Liver (tissue), 9 donors: ENCODE results near the gene COL26A1. TPM values are rescaled to one million over a fixed set of nuclear protein-coding genes. Genes with fewer than 3 reads are reported as not detected.

ENCODE experiments used
- DNase-seq: peaks from one replicate; pipeline ENCODE4 v3.0.0-alpha.2; 2017; ENCODE audit warnings: low spot score
- H3K27ac ChIP-seq, 2 donors: one replicate each; pipeline ENCODE4 v1.7.0; 2013; ENCODE audit warnings: inconsistent platforms in 2 of 2, low read length in 2 of 2, control low read depth in 1 of 2, low read depth in 1 of 2, mild to moderate bottlenecking in 1 of 2
- H3K27me3 ChIP-seq, 4 donors: one replicate each; pipeline versions ENCODE4 v1.6.1 to v1.7.0; 2013; ENCODE audit warnings: low read length in 3 of 4, inconsistent platforms in 1 of 4, mild to moderate bottlenecking in 1 of 4, moderate library complexity in 1 of 4; ENCODE audit not compliant: control insufficient read depth in 4 of 4, insufficient read depth in 4 of 4
- H3K36me3 ChIP-seq, 4 donors: one replicate each; pipeline versions ENCODE4 v1.6.1 to v1.7.0; 2013; ENCODE audit warnings: low read length in 3 of 4, mild to moderate bottlenecking in 3 of 4, low read depth in 1 of 4, moderate library complexity in 1 of 4; ENCODE audit not compliant: control insufficient read depth in 4 of 4, insufficient read depth in 3 of 4
- H3K4me1 ChIP-seq, 4 donors: one replicate each; pipeline versions ENCODE4 v1.6.1 to v1.7.0; 2013; ENCODE audit warnings: low read length in 3 of 4, mild to moderate bottlenecking in 3 of 4, moderate library complexity in 1 of 4; ENCODE audit not compliant: control insufficient read depth in 4 of 4, insufficient read depth in 4 of 4
- H3K4me3 ChIP-seq, 3 donors: one replicate each; pipeline versions ENCODE4 v1.6.1 to v1.7.0; 2013; ENCODE audit warnings: low read length in 3 of 3, control low read depth in 1 of 3, low read depth in 1 of 3, mild to moderate bottlenecking in 1 of 3
- H3K9ac ChIP-seq, 2 donors: one replicate each; pipeline ENCODE4 v1.7.0; 2013; ENCODE audit warnings: low read length in 2 of 2, mild to moderate bottlenecking in 2 of 2, moderate library complexity in 2 of 2, control low read depth in 1 of 2, low read depth in 1 of 2
- H3K9me3 ChIP-seq, 4 donors: one replicate each; pipeline versions ENCODE4 v1.6.1 to v1.7.0; 2013; ENCODE audit warnings: low read length in 3 of 4; ENCODE audit not compliant: control insufficient read depth in 4 of 4
- ATF3 ChIP-seq: IDR thresholded peaks from 2 replicates; pipeline ENCODE4 v1.6.1; 2016; ENCODE audit warnings: antibody characterized with exemption
- CTCF ChIP-seq: fragments of 150-350 bp; IDR thresholded peaks from 2 replicates; pipeline ENCODE4 v1.5.1; 2017; ENCODE audit warnings: improper control_type of control experiment, low read depth, low read length; ENCODE audit not compliant: missing input control
- EGR1 ChIP-seq, 2 donors: IDR thresholded peaks; 2 replicates each; pipeline ENCODE4 v1.6.1; 2016 to 2018; ENCODE audit warnings: antibody characterized with exemption in 2 of 2, low read depth in 2 of 2
- FOXA1 ChIP-seq: IDR thresholded peaks from 2 replicates; pipeline ENCODE4 v1.6.1; 2016; ENCODE audit warnings: antibody characterized with exemption
- FOXA2 ChIP-seq: IDR thresholded peaks from 2 replicates; pipeline ENCODE4 v1.6.1; 2016; ENCODE audit warnings: antibody characterized with exemption
- GABPA ChIP-seq, 2 donors: IDR thresholded peaks in 1 of 2; conservative IDR thresholded peaks in 1 of 2; 2 replicates each; pipeline ENCODE4 v1.6.1; 2016; ENCODE audit warnings: antibody characterized with exemption in 2 of 2, mild to moderate bottlenecking in 1 of 2, moderate library complexity in 1 of 2
- HNF4A ChIP-seq, 2 donors: conservative IDR thresholded peaks; 2 replicates each; pipeline ENCODE4 v1.6.1; 2016; ENCODE audit warnings: antibody characterized with exemption in 2 of 2, mild to moderate bottlenecking in 2 of 2
- HNF4G ChIP-seq: IDR thresholded peaks from 2 replicates; pipeline ENCODE4 v1.6.1; 2016; ENCODE audit warnings: antibody characterized with exemption
- MAX ChIP-seq: IDR thresholded peaks from 2 replicates; pipeline ENCODE4 v1.6.1; 2016; ENCODE audit warnings: antibody characterized with exemption
- NR2F2 ChIP-seq: IDR thresholded peaks from 2 replicates; pipeline ENCODE4 v1.6.1; 2016; ENCODE audit warnings: antibody characterized with exemption
- RAD21 ChIP-seq, 2 donors: IDR thresholded peaks; 2 replicates each; pipeline ENCODE4 v1.6.1; 2016; ENCODE audit warnings: antibody characterized with exemption in 2 of 2, mild to moderate bottlenecking in 2 of 2
- RXRA ChIP-seq, 2 donors: IDR thresholded peaks; 2 replicates each; pipeline ENCODE4 v1.6.1; 2017 to 2018; ENCODE audit warnings: antibody characterized with exemption in 2 of 2, mild to moderate bottlenecking in 1 of 2
- SP1 ChIP-seq: IDR thresholded peaks from 2 replicates; pipeline ENCODE4 v1.6.1; 2018; ENCODE audit warnings: antibody characterized with exemption, mild to moderate bottlenecking
- TAF1 ChIP-seq: conservative IDR thresholded peaks from 2 replicates; pipeline ENCODE4 v1.6.1; 2016; ENCODE audit warnings: antibody characterized with exemption, mild to moderate bottlenecking
- YY1 ChIP-seq: IDR thresholded peaks from 2 replicates; pipeline ENCODE4 v1.6.1; 2016; ENCODE audit warnings: antibody characterized with exemption, mild to moderate bottlenecking
- ZBTB33 ChIP-seq: IDR thresholded peaks from 2 replicates; pipeline ENCODE4 v1.6.1; 2016; ENCODE audit warnings: antibody characterized with exemption
- WGBS: extraction: QIAGEN DNeasy Blood & Tissue Kit; methylation state at CpG from one replicate; pipeline ENCODE4 v1.1.7; 2013; 5-methylcytosine and 5-hydroxymethylcytosine counted together
- polyA plus RNA-seq, 2 donors: library from polyadenylated mRNA; stranded (reverse) in 1 of 2; unstranded in 1 of 2; fragments of 200-250 nt in 1 of 2; fragments of >200 nt in 1 of 2; fragmentation: Nextera tagmentation in 1 of 2; extraction: Ambion mirVana in 1 of 2; gene quantifications; one replicate each; pipeline versions ENCODE4 v1.2.1 to v1.2.3, GENCODE V29; 2013 to 2015
- total RNA-seq, 2 donors: library from RNA; depleted of rRNA; stranded (reverse); fragments of >200 nt; gene quantifications; one replicate each; pipeline ENCODE4 v1.2.3, GENCODE V29; 2014
- donor health status: healthy.
- donor health status: healthy.
- donor health status: healthy.
- donor health status: healthy.
- donor health status: healthy.

COL26A1 gene
- total RNA-seq (1 to 10 TPM in 1 of 2 donors, under 1 TPM in 1; 0.89 to 1.8 TPM), polyA plus RNA-seq (1 to 10 TPM in 1 of 2 donors, under 1 TPM in 1; 0.76 to 1.0 TPM)

GRCh38 chr7:101362334-101363195 is at the start of gene COL26A1:
Gene COL26A1 (plus strand): TSS chr7:101362875. CDS start chr7:101363033, 158 bp downstream.
- peak; percentile 40 for DNase-seq
- H3K36me3 ChIP-seq = no peaks in the 10 kb centered on the region
- TF ChIP-seq RXRA (IDR thresholded peaks at IDR 0.05) = no peak
- TF ChIP-seq HNF4A (conservative IDR thresholded peaks at IDR 0.05) = no peak
- TF ChIP-seq EGR1 (IDR thresholded peaks at IDR 0.05; ENCODE audit: low read depth in 2 of 2) = no peak
- no peak for TF ChIP-seq ATF3
- TF ChIP-seq MAX = no peak
- 13% methylated on average over 76 of the region's 76 CpGs for WGBS
- H3K27ac ChIP-seq = peak within 1 kb of the TSS; percentile 69 to 76
- H3K27me3 ChIP-seq = no peaks in the 10 kb centered on the region
- no peaks in the 10 kb centered on the region for H3K9me3 ChIP-seq
- H3K4me1 ChIP-seq = peaks cover 6 to 17% (median 12%) of the 10 kb centered on the region in 4 donors
- peak within 1 kb of the TSS; percentile 51 to 84 (median 59) for H3K4me3 ChIP-seq
- peak within 1 kb of the TSS in 1 of 2 donors; percentile 16 for H3K9ac ChIP-seq

GRCh38 chr7:101315336-101315735 is 47.3 kb upstream of the COL26A1 start:
- Histone ChIP-seq H3K27me3 (no peaks in the 10 kb centered on the region), H3K4me1 (no peaks in the 10 kb centered on the region), H3K9me3 (no peaks in the 10 kb centered on the region), H3K9ac (no peak overlapping the region), H3K27ac (no peak overlapping the region), H3K36me3 (peaks cover 0 to 4% (median 2%) of the 10 kb centered on the region in 4 donors), H3K4me3 (no peak overlapping the region)
- WGBS = 3% methylated on average over 1 of the region's 1 CpG
- TF ChIP-seq FOXA2 = no peak
- TF ChIP-seq CTCF = peak; percentile 56
- TF ChIP-seq RAD21 (IDR thresholded peaks at IDR 0.05) = peak; percentile 57 to 71
- DNase-seq = peak; percentile 53

GRCh38 chr7:101319401-101319800 is 43.3 kb upstream of the COL26A1 start:
- no peaks in the 10 kb centered on the region for H3K27me3 ChIP-seq
- TF ChIP-seq YY1 = no peak
- no peak for TF ChIP-seq SP1
- TF ChIP-seq FOXA2 = no peak
- no peak for TF ChIP-seq HNF4G
- no peak for TF ChIP-seq TAF1
- TF ChIP-seq FOXA1 = no peak
- no peak for TF ChIP-seq ZBTB33
- no peak for TF ChIP-seq GABPA (IDR thresholded peaks at IDR 0.05 in 1 of 2, conservative IDR thresholded peaks at IDR 0.05 in 1 of 2)
- no peak for TF ChIP-seq NR2F2
- TF ChIP-seq RAD21 (IDR thresholded peaks at IDR 0.05) = no peak
- no peak for TF ChIP-seq ATF3
- TF ChIP-seq CTCF = no peak
- peaks cover 0 to 4% (median 2%) of the 10 kb centered on the region in 4 donors for H3K36me3 ChIP-seq
- H3K9ac ChIP-seq = no peak overlapping the region
- H3K9me3 ChIP-seq = no peaks in the 10 kb centered on the region
- H3K4me1 ChIP-seq = peaks cover 2 to 9% (median 7%) of the 10 kb centered on the region in 4 donors
- DNase-seq = no peak
- H3K4me3 ChIP-seq = no peak overlapping the region
- WGBS = 84% methylated on average over 5 of the region's 5 CpGs
- H3K27ac ChIP-seq = no peak overlapping the region
